ENCODE data around the gene AFAP1L2. TPM values are rescaled to one million over a fixed set of nuclear protein-coding genes. Genes with fewer than 3 reads are reported as not detected.

AFAP1L2 gene
- total and polyA plus RNA-seq, 7 donors = 2.5 to 26.0 (median 7.9) TPM

DNA sequence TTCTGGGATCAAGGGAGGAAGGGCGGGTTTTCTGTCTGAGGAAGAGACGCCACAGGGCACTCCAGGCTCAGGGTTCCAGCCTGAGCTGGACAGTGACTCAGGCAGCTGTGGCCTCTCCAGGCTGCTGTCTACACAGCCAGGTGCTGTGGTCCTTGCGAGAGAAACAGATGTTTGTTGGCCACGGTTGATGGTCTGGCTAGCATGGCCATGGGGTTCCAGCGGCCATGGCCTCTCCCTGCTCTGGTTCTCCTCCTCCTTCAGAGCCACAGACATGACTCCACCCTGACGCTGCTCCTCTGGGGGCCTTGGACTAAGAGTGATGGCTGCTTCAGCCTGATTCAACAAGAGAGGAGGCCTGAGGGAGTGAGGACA, 75.9 kb downstream of the AFAP1L2 start:
- no peaks in the 10 kb centered on the region for H3K27me3 ChIP-seq
- no peak for TF ChIP-seq POLR2A (IDR thresholded peaks at IDR 0.05)
- no peak for TF ChIP-seq EP300 (IDR thresholded peaks at IDR 0.05)
- TF ChIP-seq, protein P1, sequence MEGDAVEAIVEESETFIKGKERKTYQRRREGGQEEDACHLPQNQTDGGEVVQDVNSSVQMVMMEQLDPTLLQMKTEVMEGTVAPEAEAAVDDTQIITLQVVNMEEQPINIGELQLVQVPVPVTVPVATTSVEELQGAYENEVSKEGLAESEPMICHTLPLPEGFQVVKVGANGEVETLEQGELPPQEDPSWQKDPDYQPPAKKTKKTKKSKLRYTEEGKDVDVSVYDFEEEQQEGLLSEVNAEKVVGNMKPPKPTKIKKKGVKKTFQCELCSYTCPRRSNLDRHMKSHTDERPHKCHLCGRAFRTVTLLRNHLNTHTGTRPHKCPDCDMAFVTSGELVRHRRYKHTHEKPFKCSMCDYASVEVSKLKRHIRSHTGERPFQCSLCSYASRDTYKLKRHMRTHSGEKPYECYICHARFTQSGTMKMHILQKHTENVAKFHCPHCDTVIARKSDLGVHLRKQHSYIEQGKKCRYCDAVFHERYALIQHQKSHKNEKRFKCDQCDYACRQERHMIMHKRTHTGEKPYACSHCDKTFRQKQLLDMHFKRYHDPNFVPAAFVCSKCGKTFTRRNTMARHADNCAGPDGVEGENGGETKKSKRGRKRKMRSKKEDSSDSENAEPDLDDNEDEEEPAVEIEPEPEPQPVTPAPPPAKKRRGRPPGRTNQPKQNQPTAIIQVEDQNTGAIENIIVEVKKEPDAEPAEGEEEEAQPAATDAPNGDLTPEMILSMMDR (IDR thresholded peaks at IDR 0.05) = no peak
- TF ChIP-seq POLR2AphosphoS5 (IDR thresholded peaks at IDR 0.05) = no peak
- no peak for DNase-seq
- H3K36me3 ChIP-seq = no peaks in the 10 kb centered on the region
- intact Hi-C loops (cut with DNase I) = no loop called here
- peaks cover 0 to 34% (median 19%) of the 10 kb centered on the region in 4 donors for H3K4me1 ChIP-seq
- H3K27ac ChIP-seq = peak overlapping the region in 2 of 4 donors; percentile 35 to 39
- no peak overlapping the region for H3K4me3 ChIP-seq
- no peaks in the 10 kb centered on the region for H3K9me3 ChIP-seq
- 78 to 91% methylated on average over 6 of the region's 6 CpGs for whole genome bisulfite sequencing, 2 donors

DNA sequence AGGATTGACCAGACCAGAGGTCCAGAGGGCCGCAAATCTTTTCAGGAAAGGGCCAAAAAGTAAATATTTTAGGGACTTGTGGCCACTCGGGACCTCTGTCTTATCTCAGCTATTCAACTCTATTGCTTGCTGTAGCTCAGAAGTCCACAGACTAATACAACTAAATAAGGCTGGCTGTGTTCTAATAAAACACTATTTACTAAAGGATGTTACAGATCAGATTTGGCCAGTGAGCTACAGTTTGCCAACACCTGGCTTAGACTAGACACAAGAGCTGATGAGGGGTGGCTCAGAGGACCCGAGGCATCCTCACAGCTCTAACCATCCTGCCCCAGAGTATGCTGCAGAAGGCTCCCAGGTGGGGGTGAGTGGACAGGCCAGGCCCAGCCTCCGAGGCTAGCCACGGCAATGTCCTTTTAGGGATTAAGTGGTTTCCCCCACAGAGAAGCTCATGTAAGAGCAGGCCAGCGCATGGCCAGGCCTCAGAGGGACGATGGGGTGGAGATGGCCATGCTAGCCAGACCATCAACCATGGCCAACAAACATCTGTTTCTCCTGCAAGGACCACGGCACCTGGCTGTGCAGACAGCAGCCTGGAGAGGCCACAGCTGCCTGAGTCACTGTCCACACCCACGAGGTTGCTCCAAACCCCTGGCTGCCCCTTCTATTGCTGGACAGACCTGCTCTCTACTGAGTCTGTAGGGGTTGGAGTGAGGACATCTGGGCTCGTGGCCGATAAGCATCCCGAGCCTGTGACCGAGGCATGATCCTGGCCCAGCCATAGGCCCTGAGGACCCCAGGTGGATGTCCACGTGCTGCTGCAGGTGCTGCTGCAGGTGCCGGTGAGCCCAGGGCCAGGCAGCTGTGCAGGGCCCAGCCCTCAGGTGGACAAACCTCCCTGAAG, 76.5 kb downstream of the AFAP1L2 start:
- Histone ChIP-seq H3K4me3 (no peak overlapping the region), H3K36me3 (no peaks in the 10 kb centered on the region), H3K4me1 (peaks cover 0 to 28% (median 15%) of the 10 kb centered on the region in 4 donors), H3K9me3 (no peaks in the 10 kb centered on the region), H3K27ac (peak overlapping the region in 2 of 4 donors; percentile 35 to 39), H3K27me3 (no peaks in the 10 kb centered on the region)
- WGBS, 2 donors = 88 to 89% methylated on average over 15 of the region's 15 CpGs
- intact Hi-C loops (cut with DNase I) = no loop called here
- DNase-seq = peak; percentile 79
- no peak for TF ChIP-seq POLR2AphosphoS5 (IDR thresholded peaks at IDR 0.05)
- TF ChIP-seq POLR2A (IDR thresholded peaks at IDR 0.05) = no peak
- TF ChIP-seq EP300 (IDR thresholded peaks at IDR 0.05) = no peak
- TF ChIP-seq, protein P1 (IDR thresholded peaks at IDR 0.05) = no peak

DNA sequence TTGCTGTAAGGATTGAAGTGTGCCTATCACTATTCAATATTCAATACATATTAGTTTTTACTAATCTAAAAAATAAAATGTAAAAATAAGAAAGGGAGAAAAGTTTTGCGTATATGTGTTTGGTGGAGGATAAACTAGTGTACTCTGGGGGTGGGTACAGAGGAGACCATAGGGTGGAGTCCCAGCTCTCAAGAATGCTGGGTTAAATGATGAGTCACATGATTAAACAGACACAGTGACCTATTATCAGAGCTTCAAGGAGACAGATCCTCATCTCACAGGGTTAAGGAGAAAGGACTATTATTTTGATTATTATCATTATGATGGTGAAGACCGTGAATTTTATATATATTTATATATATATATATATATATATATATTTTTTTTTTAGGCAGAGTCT, 77.5 kb downstream of the AFAP1L2 start:
- intact Hi-C loops (cut with DNase I) = no loop called here
- no peak for TF ChIP-seq POLR2A (IDR thresholded peaks at IDR 0.05)
- TF ChIP-seq EP300 (IDR thresholded peaks at IDR 0.05) = no peak
- no peak for TF ChIP-seq POLR2AphosphoS5 (IDR thresholded peaks at IDR 0.05)
- TF ChIP-seq, protein P1 (IDR thresholded peaks at IDR 0.05) = no peak
- Histone ChIP-seq H3K27ac (no peak overlapping the region), H3K36me3 (no peaks in the 10 kb centered on the region), H3K4me3 (no peak overlapping the region), H3K4me1 (peaks cover 0 to 18% (median 10%) of the 10 kb centered on the region in 4 donors), H3K27me3 (no peaks in the 10 kb centered on the region), H3K9me3 (no peaks in the 10 kb centered on the region)
- WGBS, 2 donors = 84 to 92% methylated on average over 2 of the region's 2 CpGs
- no peak for DNase-seq

DNA sequence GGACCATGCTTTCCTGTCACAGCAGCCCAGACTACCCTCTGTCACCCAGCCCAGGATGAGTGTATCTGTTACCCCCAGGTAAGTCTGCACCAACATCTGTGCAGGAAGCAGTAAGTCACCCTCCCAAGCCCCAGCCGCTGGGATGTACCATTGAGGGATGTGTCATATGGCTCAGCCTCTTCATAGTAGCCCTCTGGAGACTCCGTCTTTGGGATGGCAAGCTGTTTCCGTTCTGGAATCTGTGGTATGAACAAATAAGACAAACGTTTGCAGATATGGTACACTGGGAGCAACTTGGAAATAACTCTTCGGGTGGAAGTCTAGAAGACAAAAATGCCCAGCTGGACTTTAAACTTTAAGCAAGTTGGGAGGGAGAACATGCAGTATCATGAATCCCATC, 81.3 kb downstream of the AFAP1L2 start:
- intact Hi-C loops (cut with DNase I) = no loop called here

More for the DNA sequence above, 81.3 kb downstream of the AFAP1L2 start:
- H3K4me3 ChIP-seq = no peak overlapping the region
- H3K36me3 ChIP-seq = no peaks in the 10 kb centered on the region
- H3K4me1 ChIP-seq = peaks cover 0 to 3% (median under 1%) of the 10 kb centered on the region in 4 donors
- H3K27ac ChIP-seq = no peak overlapping the region
- H3K9me3 ChIP-seq = no peaks in the 10 kb centered on the region
- TF ChIP-seq POLR2A (IDR thresholded peaks at IDR 0.05) (no peak), EP300 (IDR thresholded peaks at IDR 0.05) (no peak), POLR2AphosphoS5 (IDR thresholded peaks at IDR 0.05) (no peak)
- TF ChIP-seq, protein P1 (IDR thresholded peaks at IDR 0.05) = no peak
- no peaks in the 10 kb centered on the region for H3K27me3 ChIP-seq
- 81 to 82% methylated on average over 5 of the region's 5 CpGs for WGBS, 2 donors
- no peak for DNase-seq
